HG03066 (cell line): Measurements from ENCODE around the gene UNC119B.
A peak's percentile ranks its signal among the peaks of the same experiment; 100 is the strongest.
"Not testable (repeated sequence)": the region's sequence is repeated elsewhere in the genome, so short reads cannot be mapped to it uniquely, and the experiment has no call there.

Experiments used
- ATAC-seq: cut with Tn5 transposase; IDR thresholded peaks from one replicate; pipeline ENCODE4 v1.9.1; 2021; ENCODE audit warnings: low read depth; ENCODE audit not compliant: unreplicated experiment

UNC119B gene

DNA sequence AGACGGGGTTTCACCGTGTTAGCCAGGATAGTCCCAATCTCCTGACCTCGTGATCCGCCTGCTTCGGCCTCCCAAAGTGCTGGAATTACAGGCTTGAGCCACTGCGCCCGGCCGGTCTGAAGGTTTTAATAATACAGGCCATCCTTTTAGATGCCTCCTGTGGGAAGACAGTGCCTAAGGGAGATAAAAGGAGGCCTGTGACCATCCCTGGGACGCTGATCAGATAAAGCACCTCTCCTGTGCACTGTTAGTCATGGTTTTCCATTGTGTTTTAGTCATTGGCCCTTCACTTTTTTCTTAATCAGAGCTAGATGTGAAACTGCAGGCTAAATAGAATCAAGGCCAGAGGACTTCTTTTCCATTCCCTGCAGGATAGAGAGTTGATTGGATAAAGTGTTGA is 7.8 kb downstream of the UNC119B start:
- ATAC-seq: no peak

DNA sequence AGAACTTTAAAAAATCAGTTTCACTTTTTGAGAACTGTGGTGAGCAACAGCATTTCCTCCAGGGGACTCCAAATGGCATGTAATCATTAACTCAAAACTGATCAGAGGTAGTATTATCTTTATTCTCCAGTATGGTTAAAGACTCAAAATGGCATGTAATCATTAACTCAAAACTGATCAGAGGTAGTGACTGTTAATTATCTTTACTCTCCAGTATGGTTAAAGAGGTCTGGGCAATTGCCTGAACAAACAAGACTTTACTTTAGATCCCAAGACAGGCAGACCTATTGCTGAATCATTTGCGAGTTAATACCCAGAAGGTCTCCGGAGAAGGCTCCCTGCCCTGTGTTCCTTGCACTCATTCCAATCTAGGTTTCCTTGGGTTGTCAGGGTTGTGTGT is 8.8 kb downstream of the UNC119B start:
- no peak for ATAC-seq

GRCh38 chr12:120719496-120720233 is 9.4 kb downstream of the UNC119B start:
- ATAC-seq: no peak

DNA sequence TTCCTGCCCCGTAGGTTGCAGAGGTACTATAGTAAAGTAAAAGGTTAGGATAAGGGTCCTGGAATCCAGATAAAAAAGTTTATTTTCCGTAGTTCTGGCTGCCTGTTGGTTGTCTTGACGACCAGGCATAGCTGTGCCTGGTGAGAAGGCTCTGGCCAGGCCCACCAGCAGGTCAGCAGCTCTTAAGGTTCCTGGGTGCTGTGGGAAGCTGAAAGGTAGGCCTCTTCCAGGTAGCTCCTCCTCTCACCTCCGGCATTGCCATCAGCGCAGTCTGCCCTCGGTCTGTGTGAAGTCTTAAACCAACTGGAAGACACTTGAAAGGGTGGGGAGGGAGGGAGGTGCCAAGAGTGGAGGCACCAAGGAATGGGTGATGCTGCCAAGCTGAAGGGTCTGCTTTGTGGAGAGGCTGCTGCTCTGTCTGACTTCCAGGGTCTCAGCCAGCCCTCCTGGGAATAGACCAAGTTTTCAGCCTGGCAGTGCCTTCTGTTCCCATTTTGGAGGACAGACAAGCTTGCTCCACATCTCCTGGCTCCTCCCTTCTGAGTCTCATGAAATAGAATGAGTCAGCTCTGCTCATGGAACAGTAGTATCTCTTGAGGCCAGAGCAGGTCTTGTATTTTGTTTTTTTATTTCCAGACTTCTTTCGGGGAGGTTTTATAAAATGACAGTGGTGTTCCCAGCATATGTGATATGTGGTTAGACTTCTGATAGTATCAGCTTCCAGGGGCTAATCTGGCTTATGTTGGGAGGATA is 10.2 kb downstream of the UNC119B start:
- ATAC-seq: no peak

GRCh38 chr12:120720987-120721801 is 10.9 kb downstream of the UNC119B start:
- ATAC-seq: no peak

- no peak for ATAC-seq
These were observed 11.6 kb downstream of the UNC119B start for GRCh38 chr12:120721866-120722265.

DNA sequence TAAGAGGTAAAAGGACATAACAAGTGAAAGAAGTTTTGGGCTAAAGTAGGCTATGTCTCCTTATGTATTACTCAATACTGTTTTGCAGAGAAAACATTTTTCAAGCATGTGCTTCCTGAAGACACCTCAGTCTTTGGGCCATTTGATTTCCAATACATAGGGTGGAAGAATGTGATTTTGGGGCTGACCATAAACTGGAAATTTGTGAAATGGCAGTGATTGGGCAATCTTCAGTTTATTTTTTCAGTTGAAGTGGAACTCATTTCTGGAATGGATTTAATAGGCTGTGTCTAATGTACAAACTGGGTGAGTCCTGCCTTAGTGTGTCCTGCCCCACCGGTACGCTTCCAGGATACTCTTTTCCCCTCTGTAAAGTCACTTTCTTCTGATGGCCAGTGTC is 12.5 kb downstream of the UNC119B start:
- no peak for ATAC-seq

- no peak for ATAC-seq
These were observed 14.5 kb downstream of the UNC119B start for GRCh38 chr12:120724720-120725119.

GRCh38 chr12:120725151-120725658 is 14.9 kb downstream of the UNC119B start:
- no peak for ATAC-seq

GRCh38 chr12:120725659-120726509 is 15.6 kb downstream of the UNC119B start, which contains the start of gene ACADS:
Gene ACADS (plus strand): TSS chr12:120725826. CDS start chr12:120725886, 60 bp downstream.
- peak; percentile 96 for ATAC-seq

GRCh38 chr12:120726510-120726793 is 16.2 kb downstream of the UNC119B start:
- no peak for ATAC-seq

GRCh38 chr12:120726961-120727360 is 16.7 kb downstream of the UNC119B start:
- ATAC-seq: no peak

DNA sequence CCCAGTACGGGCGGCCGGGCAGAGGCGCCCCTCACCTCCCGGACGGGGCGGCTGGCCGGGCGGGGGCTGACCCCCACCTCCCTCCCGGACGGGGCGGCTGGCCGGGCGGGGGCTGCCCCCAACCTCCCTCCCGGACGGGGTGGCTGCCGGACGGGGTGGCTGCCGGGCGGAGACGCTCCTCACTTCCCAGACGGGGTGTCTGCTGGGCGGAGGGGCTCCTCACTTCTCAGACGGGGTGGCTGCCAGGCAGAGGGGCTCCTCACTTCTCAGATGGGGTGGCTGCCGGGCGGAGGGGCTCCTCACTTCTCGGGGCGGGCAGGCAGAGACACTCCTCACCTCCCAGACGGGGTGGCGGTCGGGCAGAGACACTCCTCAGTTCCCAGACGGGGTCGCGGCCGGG is 21.9 kb downstream of the UNC119B start:
- not testable (repeated sequence) for ATAC-seq

DNA sequence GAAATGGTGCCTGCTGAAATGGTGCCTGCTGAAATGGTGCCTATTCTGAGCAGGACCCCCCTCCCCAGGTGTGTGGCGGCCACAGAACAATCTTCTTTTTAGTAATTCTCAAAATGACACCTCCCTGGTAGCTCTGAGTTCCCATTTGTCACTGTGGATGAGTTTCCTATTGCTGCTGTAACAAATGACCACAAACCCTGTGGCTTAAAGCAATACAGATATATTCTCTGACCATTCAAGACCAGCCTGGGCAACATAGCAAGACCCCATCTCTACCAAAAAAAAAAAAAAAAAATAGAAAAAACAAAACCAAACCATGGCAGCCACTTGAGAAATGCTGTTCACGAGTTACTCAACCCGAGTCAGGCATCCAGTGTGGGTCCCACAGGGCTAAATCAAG is 23.3 kb downstream of the UNC119B start:
- no peak for ATAC-seq

DNA sequence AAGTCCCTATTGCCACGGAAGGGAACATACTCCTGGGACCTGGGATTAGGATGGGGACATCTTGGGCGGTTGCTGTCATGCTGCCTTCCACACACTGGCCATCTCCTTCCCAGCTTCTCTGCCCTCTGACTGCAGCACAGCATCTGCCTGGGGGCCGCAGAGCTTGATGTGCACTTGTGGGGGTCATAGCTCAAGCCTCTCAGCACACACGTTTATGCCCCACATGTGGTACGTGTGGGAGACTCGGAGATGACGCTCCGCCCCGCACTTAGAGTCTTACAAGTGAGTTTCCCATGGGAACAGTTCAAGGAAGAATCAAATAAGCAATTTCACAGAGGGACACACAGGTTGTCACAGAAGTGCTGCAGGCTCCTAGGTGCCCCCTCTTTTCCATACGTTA is 24.0 kb downstream of the UNC119B start:
- ATAC-seq: no peak

DNA sequence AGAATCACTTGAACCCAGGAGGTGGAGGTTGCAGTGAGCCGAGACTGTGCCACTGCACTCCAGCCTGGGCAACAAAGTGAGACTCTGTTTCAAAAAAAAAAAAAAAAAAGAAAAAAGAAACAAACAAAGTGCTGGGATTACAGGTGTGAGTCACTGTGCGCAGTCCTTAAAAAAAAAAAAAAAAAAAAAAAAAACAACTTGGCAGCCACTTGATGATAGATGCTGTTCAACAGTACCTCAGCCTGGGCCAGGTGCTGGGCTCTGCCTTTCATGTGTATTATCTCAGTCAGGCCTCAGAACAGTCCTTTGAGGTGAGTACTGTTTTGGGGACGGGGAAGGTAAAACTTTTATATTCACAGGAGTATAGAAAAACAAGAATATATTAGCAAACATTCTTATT is 24.9 kb downstream of the UNC119B start:
- no peak for ATAC-seq

DNA sequence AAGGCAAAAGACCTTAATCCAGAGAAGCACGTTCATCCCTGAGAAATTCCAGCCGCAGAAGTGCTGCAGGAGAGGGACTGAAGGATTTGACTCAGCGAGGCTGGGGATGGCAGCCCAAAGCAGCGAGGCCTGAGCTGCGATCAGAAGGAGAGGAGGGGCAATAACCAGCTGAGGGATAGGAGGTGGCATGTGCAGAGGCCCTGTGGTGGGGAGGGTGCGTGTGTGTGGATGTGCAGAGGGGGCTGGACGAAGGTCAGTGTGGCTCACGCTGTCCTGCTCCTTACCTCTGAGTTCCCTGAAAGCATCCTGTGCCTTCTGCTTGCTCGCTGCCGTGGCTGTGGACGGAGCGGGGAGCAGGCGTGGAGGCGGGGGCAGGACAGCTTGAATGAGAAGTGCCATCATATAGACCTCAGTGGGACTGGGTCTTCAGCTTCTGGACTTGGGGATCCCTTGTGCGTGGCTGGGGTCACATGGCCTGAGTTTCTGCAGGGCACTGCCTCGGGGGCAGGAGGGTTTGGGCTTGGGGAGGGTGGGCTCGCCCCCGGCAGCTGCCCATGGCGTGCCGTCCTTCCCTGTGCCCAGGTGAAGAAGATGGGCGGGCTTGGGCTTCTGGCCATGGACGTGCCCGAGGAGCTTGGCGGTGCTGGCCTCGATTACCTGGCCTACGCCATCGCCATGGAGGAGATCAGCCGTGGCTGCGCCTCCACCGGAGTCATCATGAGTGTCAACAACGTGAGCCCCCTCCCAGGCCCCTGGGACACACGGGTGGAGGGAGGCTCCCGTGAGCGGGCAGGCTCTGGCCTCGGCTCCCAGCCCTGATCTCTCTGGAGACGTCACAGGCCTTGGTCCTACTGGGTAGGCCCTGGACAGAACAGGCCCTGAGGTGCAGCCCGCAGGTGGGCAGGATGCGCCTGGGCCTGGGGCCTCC is 26.4 kb downstream of the UNC119B start:
- ATAC-seq: no peak

- ATAC-seq: no peak
These were observed 27.4 kb downstream of the UNC119B start for GRCh38 chr12:120737557-120738251.
